Natural killer cell (primary cell): ENCODE results near the gene PSMD4. TPM values are rescaled to one million over a fixed set of nuclear protein-coding genes. Genes with fewer than 3 reads are reported as not detected.
A peak's percentile ranks its signal among the peaks of the same experiment; 100 is the strongest.

ENCODE experiments used
- ATAC-seq, 3 donors: fragments of 150-1000 bp in 2 of 3; fragments of 200-7000 bp in 1 of 3; cut with Tn5 transposase; 1 replicate in 1 of 3; 2 replicates in 2 of 3; pipeline ENCODE4 v1.10.0; 2021; ENCODE audit warnings: mild to moderate bottlenecking in 2 of 3, moderate library complexity in 2 of 3
- DNase-seq, 2 donors: peaks; one replicate each; pipeline versions ENCODE4 v3.0.0 to v3.0.0-alpha.2; 2013 to 2021; ENCODE audit warnings: mixed read lengths in 1 of 2
- H3K27ac ChIP-seq: one replicate; pipeline ENCODE4 v1.5.1; 2013; ENCODE audit warnings: mild to moderate bottlenecking, low read length
- H3K27me3 ChIP-seq: one replicate; pipeline ENCODE4 v1.6.1; 2013; ENCODE audit warnings: low read length; ENCODE audit not compliant: control insufficient read depth, insufficient read depth
- H3K36me3 ChIP-seq: one replicate; pipeline ENCODE4 v1.6.1; 2013; ENCODE audit warnings: low read length; ENCODE audit not compliant: control insufficient read depth, insufficient read depth
- H3K4me1 ChIP-seq: one replicate; pipeline ENCODE4 v1.6.1; 2013; ENCODE audit warnings: low read length; ENCODE audit not compliant: control insufficient read depth, insufficient read depth
- H3K4me3 ChIP-seq: one replicate; pipeline ENCODE4 v1.5.1; 2013; ENCODE audit warnings: low read length
- H3K9me3 ChIP-seq: one replicate; pipeline ENCODE4 v1.6.1; 2013; ENCODE audit warnings: low read length; ENCODE audit not compliant: control insufficient read depth, insufficient read depth
- H3K27ac Mint-ChIP-seq, 2 donors: one replicate each; pipeline ENCODE4 v1.8.0; 2022; ENCODE audit warnings: mild to moderate bottlenecking in 2 of 2, mixed read lengths in 2 of 2, moderate library complexity in 1 of 2
- H3K27me3 Mint-ChIP-seq, 2 donors: one replicate each; pipeline ENCODE4 v1.8.0; 2022; ENCODE audit warnings: low read depth in 2 of 2, mixed read lengths in 2 of 2
- H3K36me3 Mint-ChIP-seq: one replicate; pipeline ENCODE4 v1.8.0; 2022; ENCODE audit warnings: mixed read lengths
- H3K4me1 Mint-ChIP-seq, 2 donors: one replicate each; pipeline ENCODE4 v1.8.0; 2022; ENCODE audit warnings: mixed read lengths in 2 of 2
- H3K4me3 Mint-ChIP-seq: one replicate; pipeline ENCODE4 v1.8.0; 2022; ENCODE audit warnings: mild to moderate bottlenecking, moderate library complexity, mixed read lengths
- H3K9me3 Mint-ChIP-seq, 2 donors: one replicate each; pipeline ENCODE4 v1.8.0; 2022; ENCODE audit warnings: mixed read lengths in 2 of 2
- CTCF ChIP-seq: fragments of 200-600 bp; IDR thresholded peaks from one replicate; pipeline ENCODE4 v1.8.0; 2022; ENCODE audit warnings: antibody characterized with exemption
- WGBS: methylation state at CpG from one replicate; pipeline ENCODE4 v1.1.7; 2013; ENCODE audit warnings: missing lambda C conversion rate; ENCODE audit not compliant: insufficient coverage; 5-methylcytosine and 5-hydroxymethylcytosine counted together
- intact Hi-C: fragments of 100-400 bp; cut with micrococcal nuclease; formaldehyde crosslinking; loops from one replicate; pipeline ENCODE4 v1.14.2; 2022
- total RNA-seq, 4 donors: library from RNA; stranded (reverse); fragments of 120-200 nt in 1 of 4; gene quantifications; one replicate each; pipeline versions ENCODE4 v1.2.3 to v1.2.4, GENCODE V29; 2013 to 2022

Gene PSMD4
- total RNA-seq, 3 donors from 2014 or later (not counting 1 experiment from before 2014, with no cell fraction given) = 94.2 to 101 (median 99.3) TPM

- no peak overlapping the region for H3K4me3 ChIP-seq
- H3K9me3 ChIP-seq = no peaks in the 10 kb centered on the region
- Mint-ChIP-seq H3K4me1 (peaks cover 31 to 36% of the 10 kb centered on the region in 2 donors), H3K27ac (peak overlapping the region in 1 of 2 donors; percentile 58), H3K9me3 (no peaks in the 10 kb centered on the region), H3K4me3 (no peak overlapping the region), H3K27me3 (no peaks in the 10 kb centered on the region), H3K36me3 (peaks cover 24% of the 10 kb centered on the region)
- no peaks in the 10 kb centered on the region for H3K4me1 ChIP-seq
- 97% methylated on average over 7 of the region's 7 CpGs for WGBS
- DNase-seq = no peak
- no peak for ATAC-seq
- H3K27me3 ChIP-seq = no peaks in the 10 kb centered on the region
- H3K27ac ChIP-seq = no peak overlapping the region
- peaks cover 87% of the 10 kb centered on the region for H3K36me3 ChIP-seq
- intact Hi-C loops = loop anchor here (10.0 kb wide), 1 partner anchor 425 kb away; no protein-coding TSS in a partner anchor
- no peak for TF ChIP-seq CTCF
Observed at GRCh38 chr1:151309811-151310323, 55.3 kb downstream of the PSMD4 start.

GRCh38 chr1:151311011-151311410 is 56.5 kb downstream of the PSMD4 start:
- intact Hi-C loops = no loop called here
- WGBS = 87% methylated on average over 4 of the region's 4 CpGs
- no peaks in the 10 kb centered on the region for H3K9me3 ChIP-seq
- no peaks in the 10 kb centered on the region for H3K27me3 ChIP-seq
- Mint-ChIP-seq H3K27me3 (no peaks in the 10 kb centered on the region), H3K4me3 (no peak overlapping the region), H3K36me3 (peaks cover 14% of the 10 kb centered on the region), H3K27ac (peak overlapping the region in 1 of 2 donors; percentile 58), H3K9me3 (no peaks in the 10 kb centered on the region), H3K4me1 (peaks cover 31 to 41% of the 10 kb centered on the region in 2 donors)
- ATAC-seq (no peak), DNase-seq (no peak)
- no peak for TF ChIP-seq CTCF
- H3K27ac ChIP-seq = no peak overlapping the region
- peaks cover 85% of the 10 kb centered on the region for H3K36me3 ChIP-seq
- no peak overlapping the region for H3K4me3 ChIP-seq
- H3K4me1 ChIP-seq = no peaks in the 10 kb centered on the region

GRCh38 chr1:151311589-151312331 is 57.2 kb downstream of the PSMD4 start:
- 74% methylated on average over 7 of the region's 7 CpGs for WGBS
- H3K4me1 Mint-ChIP-seq = peaks cover 31 to 41% of the 10 kb centered on the region in 2 donors
- no peak overlapping the region for H3K4me3 ChIP-seq
- peaks cover 6% of the 10 kb centered on the region for H3K36me3 Mint-ChIP-seq
- no peak for TF ChIP-seq CTCF
- intact Hi-C loops = no loop called here
- H3K4me1 ChIP-seq = no peaks in the 10 kb centered on the region
- H3K27me3 ChIP-seq = no peaks in the 10 kb centered on the region
- DNase-seq = peak in 1 of 2 donors; percentile 54
- H3K27ac ChIP-seq = no peak overlapping the region
- H3K9me3 ChIP-seq = no peaks in the 10 kb centered on the region
- no peak overlapping the region for H3K4me3 Mint-ChIP-seq
- peaks cover 85% of the 10 kb centered on the region for H3K36me3 ChIP-seq
- peak overlapping the region in 1 of 2 donors; percentile 58 for H3K27ac Mint-ChIP-seq
- no peaks in the 10 kb centered on the region for H3K9me3 Mint-ChIP-seq
- no peaks in the 10 kb centered on the region for H3K27me3 Mint-ChIP-seq
- ATAC-seq = peak; percentile 58 to 80 (median 69)
